Cardiac muscle cell (in vitro differentiated cells and primary cell): Measurements from ENCODE around the gene BTBD17. TPM values are rescaled to one million over a fixed set of nuclear protein-coding genes. Genes with fewer than 3 reads are reported as not detected.

Experiments
- DNase-seq, 2 donors: peaks; one replicate each; pipeline versions ENCODE4 v3.0.0 to v3.0.0-alpha.2; 2010 to 2017; ENCODE audit warnings: low read depth in 1 of 2, low spot score in 1 of 2
- H3K27ac ChIP-seq: fragments of 200-600 bp; sonication (generic); 2 replicates; pipeline ENCODE4 v1.5.1; 2016
- H3K27me3 ChIP-seq: fragments of 200-600 bp; sonication (generic); 2 replicates; pipeline ENCODE4 v1.6.0; 2016; ENCODE audit warnings: control low read depth
- H3K36me3 ChIP-seq: fragments of 200-600 bp; sonication (generic); 2 replicates; pipeline ENCODE4 v1.5.1; 2016; ENCODE audit warnings: control low read depth
- H3K4me1 ChIP-seq: fragments of 200-600 bp; sonication (generic); 2 replicates; pipeline ENCODE4 v1.8.1; 2017; ENCODE audit warnings: low read depth, mild to moderate bottlenecking, mixed run types
- H3K4me3 ChIP-seq: fragments of 200-600 bp; sonication (generic); 2 replicates; pipeline ENCODE4 v1.5.1; 2016; ENCODE audit warnings: mild to moderate bottlenecking
- H3K9me3 ChIP-seq: fragments of 200-600 bp; sonication (generic); 2 replicates; pipeline ENCODE4 v1.5.1; 2017; ENCODE audit warnings: low read depth, mild to moderate bottlenecking, control low read depth
- polyA plus RNA-seq: library from polyadenylated mRNA; unstranded; fragments of >200 nt; fragmentation: Nextera tagmentation; extraction: Ambion mirVana; gene quantifications from 2 replicates; pipeline ENCODE4 v1.2.1, GENCODE V29; 2016
- total RNA-seq: library from RNA; depleted of rRNA; stranded (reverse); fragments of >200 nt; gene quantifications from 2 replicates; pipeline ENCODE4 v1.2.3, GENCODE V29; 2016
- TF ChIP-seq, protein P1 (sequence below): IDR thresholded peaks from 2 replicates; pipeline ENCODE4 v1.5.1; 2012; ENCODE audit warnings: low read depth, mild to moderate bottlenecking, low read length

BTBD17 gene
- total and polyA plus RNA-seq, 2 experiments from 2014 or later: 0.62 to 0.63 TPM

- no peak overlapping the region for H3K27ac ChIP-seq
- TF ChIP-seq, protein P1, sequence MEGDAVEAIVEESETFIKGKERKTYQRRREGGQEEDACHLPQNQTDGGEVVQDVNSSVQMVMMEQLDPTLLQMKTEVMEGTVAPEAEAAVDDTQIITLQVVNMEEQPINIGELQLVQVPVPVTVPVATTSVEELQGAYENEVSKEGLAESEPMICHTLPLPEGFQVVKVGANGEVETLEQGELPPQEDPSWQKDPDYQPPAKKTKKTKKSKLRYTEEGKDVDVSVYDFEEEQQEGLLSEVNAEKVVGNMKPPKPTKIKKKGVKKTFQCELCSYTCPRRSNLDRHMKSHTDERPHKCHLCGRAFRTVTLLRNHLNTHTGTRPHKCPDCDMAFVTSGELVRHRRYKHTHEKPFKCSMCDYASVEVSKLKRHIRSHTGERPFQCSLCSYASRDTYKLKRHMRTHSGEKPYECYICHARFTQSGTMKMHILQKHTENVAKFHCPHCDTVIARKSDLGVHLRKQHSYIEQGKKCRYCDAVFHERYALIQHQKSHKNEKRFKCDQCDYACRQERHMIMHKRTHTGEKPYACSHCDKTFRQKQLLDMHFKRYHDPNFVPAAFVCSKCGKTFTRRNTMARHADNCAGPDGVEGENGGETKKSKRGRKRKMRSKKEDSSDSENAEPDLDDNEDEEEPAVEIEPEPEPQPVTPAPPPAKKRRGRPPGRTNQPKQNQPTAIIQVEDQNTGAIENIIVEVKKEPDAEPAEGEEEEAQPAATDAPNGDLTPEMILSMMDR: no peak
- peaks cover 76% of the 10 kb centered on the region for H3K27me3 ChIP-seq
These were observed 11.2 kb downstream of the BTBD17 start for GRCh38 chr17:74350486-74350885.

GRCh38 chr17:74349120-74349519 lies 12.5 kb downstream of the BTBD17 start:
- H3K27ac ChIP-seq: no peak overlapping the region
- TF ChIP-seq, protein P1: no peak
- no peaks in the 10 kb centered on the region for H3K36me3 ChIP-seq
- no peaks in the 10 kb centered on the region for H3K9me3 ChIP-seq
- no peaks in the 10 kb centered on the region for H3K4me1 ChIP-seq
- peaks cover 62% of the 10 kb centered on the region for H3K27me3 ChIP-seq
- DNase-seq: no peak
- no peak overlapping the region for H3K4me3 ChIP-seq

More at GRCh38 chr17:74350486-74350885, 11.2 kb downstream of the BTBD17 start:
- Histone ChIP-seq H3K9me3 (no peaks in the 10 kb centered on the region), H3K36me3 (no peaks in the 10 kb centered on the region), H3K4me3 (no peak overlapping the region), H3K4me1 (no peaks in the 10 kb centered on the region)
- DNase-seq: no peak

GRCh38 chr17:74347646-74348045 lies 14.0 kb downstream of the BTBD17 start:
- Histone ChIP-seq H3K4me3 (no peak overlapping the region), H3K36me3 (no peaks in the 10 kb centered on the region), H3K27ac (no peak overlapping the region), H3K27me3 (peaks cover 48% of the 10 kb centered on the region), H3K9me3 (no peaks in the 10 kb centered on the region), H3K4me1 (no peaks in the 10 kb centered on the region)
- TF ChIP-seq, protein P1: no peak
- no peak for DNase-seq

DNA sequence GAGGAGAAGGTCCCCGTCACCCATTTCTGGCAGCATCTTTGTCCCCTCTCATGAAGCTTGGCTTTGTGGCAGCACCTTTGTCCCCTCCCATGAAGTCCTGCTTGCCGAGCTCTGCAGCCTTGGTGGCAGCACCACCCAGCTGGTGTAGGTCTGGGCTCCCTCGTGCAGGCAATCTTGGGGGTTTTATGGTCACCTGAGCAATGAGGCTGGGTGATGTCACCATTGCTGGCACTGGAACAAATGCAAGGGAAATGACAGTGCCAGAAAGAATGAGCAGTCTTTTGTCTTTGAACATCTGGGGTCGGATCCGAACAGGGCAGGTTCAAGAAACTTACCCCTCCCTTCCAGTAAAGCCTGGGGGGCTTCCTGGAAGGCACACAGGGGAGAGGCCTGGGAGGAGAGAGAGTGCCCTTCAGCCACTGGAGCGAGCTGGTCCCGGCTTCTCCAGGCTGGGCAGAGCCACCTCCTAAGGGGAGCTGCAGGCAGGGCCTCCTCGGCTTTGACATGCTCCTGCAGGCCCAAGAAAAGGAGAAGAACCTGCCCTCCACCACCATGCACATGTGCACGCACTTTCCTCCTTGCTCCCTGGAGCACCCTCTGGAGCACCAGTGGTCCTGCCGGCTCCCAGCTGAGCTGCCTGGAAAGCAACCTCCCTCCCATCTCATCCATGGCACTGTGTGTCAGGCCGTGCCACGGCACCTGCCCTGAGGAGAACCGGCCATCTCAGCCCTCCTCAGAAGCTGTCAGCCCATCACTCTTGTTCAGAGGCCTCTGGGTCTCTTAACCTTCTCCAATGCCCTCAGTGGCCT lies 16.0 kb downstream of the BTBD17 start:
- DNase-seq: no peak
- Histone ChIP-seq H3K27ac (no peak overlapping the region), H3K4me3 (no peak overlapping the region), H3K4me1 (no peaks in the 10 kb centered on the region), H3K36me3 (no peaks in the 10 kb centered on the region), H3K9me3 (no peaks in the 10 kb centered on the region), H3K27me3 (peaks cover 28% of the 10 kb centered on the region)
- TF ChIP-seq, protein P1: no peak

DNA sequence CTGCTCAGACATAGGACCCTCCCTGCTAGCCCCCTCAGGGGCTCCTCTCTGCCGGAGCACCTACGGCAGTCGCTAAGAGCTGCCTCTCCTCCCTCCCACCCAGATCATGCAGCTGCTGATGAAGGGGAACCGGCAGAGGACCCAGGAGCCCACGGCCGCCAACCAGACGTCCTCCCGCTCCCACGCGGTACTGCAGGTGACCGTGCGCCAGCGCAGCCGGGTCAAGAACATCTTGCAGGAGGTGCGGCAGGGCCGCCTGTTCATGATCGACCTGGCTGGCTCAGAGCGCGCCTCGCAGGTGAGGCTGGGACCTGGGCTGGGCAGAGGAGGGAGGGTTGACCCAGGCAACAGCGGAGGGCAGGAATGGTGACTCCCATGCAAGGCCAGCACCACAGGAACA lies 17.0 kb downstream of the BTBD17 start:
- DNase-seq: no peak

More for the DNA sequence above, 17.0 kb downstream of the BTBD17 start:
- Histone ChIP-seq H3K4me1 (no peaks in the 10 kb centered on the region), H3K4me3 (no peak overlapping the region), H3K36me3 (no peaks in the 10 kb centered on the region), H3K9me3 (no peaks in the 10 kb centered on the region), H3K27me3 (peaks cover 21% of the 10 kb centered on the region), H3K27ac (no peak overlapping the region)
- TF ChIP-seq, protein P1: no peak
